Activated CD8-positive, alpha-beta memory T cell treated with anti-CD3 and anti-CD28 coated beads for 36 hours (primary cell): ENCODE results near the gene VRK3. TPM values are rescaled to one million over a fixed set of nuclear protein-coding genes. Genes with fewer than 3 reads are reported as not detected.
"Not testable (repeated sequence)": the region's sequence is repeated elsewhere in the genome, so short reads cannot be mapped to it uniquely, and the experiment has no call there.

Source experiments
- CTCF ChIA-PET: fragments of 350-600 bp; sonication (Branson Sonifier 250); formaldehyde crosslinking; loops from one replicate; lab custom pipeline; 2021; ENCODE audit warnings: antibody characterized with exemption; lab: Charles Lee
- POLR2A ChIA-PET: fragments of 350-600 bp; sonication (Branson Sonifier 250); formaldehyde crosslinking; loops from one replicate; lab custom pipeline; 2021; ENCODE audit warnings: antibody characterized with exemption; lab: Charles Lee
- total RNA-seq, 2 experiments: library from RNA; stranded (reverse); gene quantifications; one replicate each; pipeline ENCODE4 v1.2.3, GENCODE V29; 2021

The VRK3 gene
- total RNA-seq, 2 experiments from 2014 or later = 53.4 to 54.9 TPM

GRCh38 chr19:49973987-49974386 lies 51.2 kb downstream of the VRK3 start:
- POLR2A ChIA-PET = no interaction called here
- CTCF ChIA-PET = no interaction called here

GRCh38 chr19:49972841-49973240 lies 52.3 kb downstream of the VRK3 start:
- ChIA-PET CTCF (no interaction called here), POLR2A (no interaction called here)

- CTCF ChIA-PET = no interaction called here
- POLR2A ChIA-PET = no interaction called here
These were observed 53.2 kb downstream of the VRK3 start for GRCh38 chr19:49971991-49972411.

- CTCF ChIA-PET, POLR2A ChIA-PET: not testable (repeated sequence)
These were observed 55.8 kb downstream of the VRK3 start for GRCh38 chr19:49969355-49969754.

- ChIA-PET POLR2A (no interaction called here), CTCF (no interaction called here)
These were observed 56.8 kb downstream of the VRK3 start for GRCh38 chr19:49968279-49968922.

DNA sequence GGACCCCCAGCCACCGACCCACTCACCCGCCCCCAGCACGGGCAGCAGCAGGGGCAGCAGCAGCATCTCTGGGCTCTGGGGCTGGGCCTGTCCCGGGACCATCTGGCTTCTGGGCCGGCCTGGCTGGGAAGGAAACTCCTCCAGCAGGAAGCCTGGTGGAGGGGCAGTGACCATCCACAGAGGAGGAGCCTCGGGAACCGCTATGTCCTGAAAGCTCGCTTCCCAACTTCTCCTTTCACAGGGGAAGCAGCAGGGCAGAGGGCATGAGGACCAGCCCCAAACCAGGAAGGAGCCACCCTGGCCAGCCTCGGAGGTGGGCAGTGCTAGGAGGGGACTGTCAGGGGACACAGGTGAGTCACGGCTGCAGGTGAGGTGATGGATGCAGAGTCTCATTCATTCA lies 64.2 kb downstream of the VRK3 start, which contains the start of gene SIGLEC11:
Gene SIGLEC11 (minus strand): TSS at position 193 of the 400 bp plus-strand sequence. CDS start 91 bp downstream, at position 102.
- CTCF ChIA-PET, POLR2A ChIA-PET: not testable (repeated sequence)

- POLR2A ChIA-PET, CTCF ChIA-PET: not testable (repeated sequence)
These were observed 65.3 kb downstream of the VRK3 start for GRCh38 chr19:49959892-49960291.

DNA sequence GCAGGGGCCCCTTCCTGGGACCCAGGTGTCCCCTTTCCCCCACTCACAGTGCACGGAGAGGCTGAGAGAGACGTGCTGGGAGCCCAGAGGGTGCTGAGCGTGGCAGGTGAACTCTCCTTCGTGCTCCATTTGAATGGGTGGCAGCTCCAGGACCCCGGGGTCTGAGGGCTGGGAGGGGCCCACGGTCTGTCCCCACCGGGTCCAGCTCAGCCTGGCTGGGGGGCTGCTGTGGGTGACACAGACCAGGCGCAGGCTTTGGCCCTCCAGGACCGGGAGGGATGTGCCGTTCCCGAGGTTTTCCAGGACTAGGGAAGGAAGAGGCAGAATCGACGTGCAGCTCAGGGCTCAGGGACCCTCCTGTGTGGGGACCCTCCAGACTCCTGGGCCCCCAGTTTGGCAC lies 66.6 kb downstream of the VRK3 start:
- POLR2A ChIA-PET, CTCF ChIA-PET: not testable (repeated sequence)

GRCh38 chr19:49958144-49958543 lies 67.0 kb downstream of the VRK3 start:
- CTCF ChIA-PET, POLR2A ChIA-PET: not testable (repeated sequence)

DNA sequence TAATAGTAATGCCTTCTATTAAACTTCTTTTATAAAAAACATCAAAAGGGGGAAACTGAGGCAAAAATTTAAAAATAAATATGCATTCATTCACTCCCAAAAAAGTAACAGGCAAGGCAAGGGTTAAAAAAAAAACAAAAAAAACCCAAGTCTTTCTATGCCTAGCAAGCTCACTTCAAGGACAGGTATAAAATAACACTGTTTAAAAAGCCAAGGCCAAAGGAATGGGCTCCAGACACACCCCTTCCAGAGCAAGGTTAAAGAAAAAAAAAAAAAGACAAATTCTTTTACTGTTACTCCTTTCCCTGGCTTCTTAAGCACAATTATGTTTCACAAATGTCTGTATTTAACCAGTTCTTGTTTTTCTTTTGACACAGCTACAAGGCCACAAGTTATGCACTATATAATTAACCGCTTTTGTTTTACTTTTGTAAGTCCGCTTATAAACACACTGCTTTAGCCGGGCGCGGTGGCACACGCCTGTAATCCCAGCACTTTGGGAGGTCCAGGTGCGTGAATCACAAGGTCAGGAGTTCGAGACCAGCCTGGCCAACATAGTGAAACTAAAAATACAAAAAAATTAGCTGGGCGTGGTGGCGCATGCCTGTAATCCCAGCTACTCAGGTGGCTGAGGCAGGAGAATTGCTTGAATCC lies 67.8 kb downstream of the VRK3 start:
- POLR2A ChIA-PET = no interaction called here
- CTCF ChIA-PET = interaction anchor here (0.6 kb wide), 1 partner anchor 20 kb away, joined by 4 read pairs; no protein-coding TSS in a partner anchor

DNA sequence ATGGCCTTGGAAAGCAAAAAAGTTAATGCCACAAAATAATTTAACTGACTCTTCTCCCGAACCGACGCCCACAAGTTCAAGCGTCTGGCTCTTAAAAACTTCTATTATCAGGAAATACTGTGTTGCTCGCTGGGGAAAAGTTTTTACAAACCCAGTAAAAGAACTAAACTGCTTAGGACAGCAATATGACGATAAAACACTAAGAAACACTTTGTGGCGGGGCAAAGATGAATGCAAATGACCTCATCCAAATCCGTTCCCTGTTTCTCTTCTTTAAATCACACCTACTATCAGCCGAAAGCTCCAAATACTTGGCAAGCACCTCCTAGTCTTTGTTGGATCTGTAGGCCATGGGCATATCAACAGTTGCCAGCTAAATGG lies 69.1 kb downstream of the VRK3 start:
- CTCF ChIA-PET = no interaction called here
- POLR2A ChIA-PET = no interaction called here

- POLR2A ChIA-PET = no interaction called here
These were observed 70.2 kb downstream of the VRK3 start for GRCh38 chr19:49954933-49955332.

DNA sequence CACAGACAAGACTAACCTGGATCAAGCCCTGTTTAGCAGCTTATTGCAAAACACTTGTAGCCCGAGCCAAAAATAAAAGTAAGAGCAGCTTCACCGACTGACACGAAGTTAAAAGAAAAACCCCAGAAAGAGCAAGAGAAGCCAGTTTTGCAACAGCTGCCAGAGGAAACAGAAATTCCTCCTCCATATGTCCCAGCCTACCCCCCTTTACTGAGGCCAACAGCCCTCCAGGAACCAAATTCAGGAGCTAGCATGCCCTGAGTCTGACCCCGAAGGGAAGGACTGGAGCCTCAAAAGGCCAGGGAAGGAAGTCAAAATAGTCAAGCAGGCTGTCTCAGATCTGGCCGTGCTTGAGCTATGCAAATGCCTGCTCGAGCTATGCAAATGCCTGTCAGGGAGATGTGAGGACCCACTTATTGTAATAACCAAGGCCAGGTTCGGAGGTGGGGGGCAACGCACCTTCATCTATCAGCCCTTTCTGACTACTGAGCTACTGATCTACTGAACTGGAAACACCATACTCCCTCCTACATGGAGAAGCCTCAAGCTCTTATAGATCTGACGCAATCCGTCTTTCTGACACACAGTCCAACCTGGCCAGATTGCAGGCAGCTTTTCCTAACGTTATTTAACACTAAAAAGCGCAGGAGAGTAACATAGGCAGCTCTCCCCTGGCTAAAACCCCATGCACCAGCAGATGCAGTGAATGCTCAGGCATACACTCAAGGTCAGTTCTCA lies 70.9 kb downstream of the VRK3 start:
- POLR2A ChIA-PET = no interaction called here
- CTCF ChIA-PET = interaction anchor here (0.9 to 2.6 kb wide), 2 partner anchors 17 to 29 kb away, joined by 5 to 13 read pairs; no protein-coding TSS in a partner anchor

More at GRCh38 chr19:49954933-49955332, 70.2 kb downstream of the VRK3 start:
- CTCF ChIA-PET = interaction anchor here (2.6 kb wide), 1 partner anchor 17 kb away, joined by 13 read pairs; no protein-coding TSS in a partner anchor

GRCh38 chr19:49953416-49953815 lies 71.8 kb downstream of the VRK3 start:
- POLR2A ChIA-PET = no interaction called here
- CTCF ChIA-PET = interaction anchor here (0.9 to 2.6 kb wide), 2 partner anchors 16 to 30 kb away, joined by 5 to 13 read pairs; no protein-coding TSS in a partner anchor

DNA sequence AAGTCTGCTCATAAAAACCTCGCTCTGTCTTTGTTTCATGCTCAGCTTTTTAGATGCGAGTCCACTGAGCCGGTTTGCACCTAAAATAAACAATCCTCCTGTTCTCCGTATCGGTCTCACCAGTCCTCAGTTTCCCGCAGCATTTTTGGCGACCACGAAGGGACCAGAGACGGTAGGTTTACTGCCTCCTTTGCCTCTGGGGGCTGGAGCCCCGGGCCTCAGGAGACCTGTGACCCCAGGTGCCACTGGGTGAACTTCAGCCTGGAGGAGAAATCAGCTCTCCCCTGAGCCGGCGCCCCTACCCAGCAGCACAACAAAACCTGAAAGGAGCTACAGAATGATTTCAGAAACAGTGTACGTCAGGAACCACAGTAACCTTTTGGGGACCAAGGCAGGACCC lies 72.3 kb downstream of the VRK3 start:
- CTCF ChIA-PET = interaction anchor here (2.6 kb wide), 1 partner anchor 15 kb away, joined by 13 read pairs; no protein-coding TSS in a partner anchor
- POLR2A ChIA-PET = no interaction called here

DNA sequence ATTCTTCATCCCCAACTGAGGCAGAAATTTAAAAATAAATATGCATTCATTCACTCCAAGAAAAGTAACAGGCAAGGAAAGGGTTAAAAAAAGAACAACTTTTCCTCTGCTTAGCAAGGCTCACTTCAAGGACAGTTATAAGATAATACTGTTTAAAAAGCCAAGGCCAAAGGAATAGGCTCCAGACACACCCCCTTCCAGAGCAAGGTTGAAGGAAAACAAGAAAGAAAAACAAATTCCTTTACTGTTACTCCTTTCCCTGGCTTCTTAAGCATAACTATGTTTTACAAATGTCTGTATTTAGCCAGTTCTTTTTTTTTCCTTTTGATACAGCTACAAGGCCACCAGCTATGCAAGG lies 72.7 kb downstream of the VRK3 start:
- CTCF ChIA-PET = no interaction called here
- POLR2A ChIA-PET = no interaction called here

GRCh38 chr19:49951806-49952478 lies 73.2 kb downstream of the VRK3 start:
- ChIA-PET POLR2A (no interaction called here), CTCF (no interaction called here)

GRCh38 chr19:49950956-49951526 lies 74.1 kb downstream of the VRK3 start:
- POLR2A ChIA-PET = no interaction called here
- CTCF ChIA-PET = interaction anchor here (0.6 kb wide), 1 partner anchor 15 kb away, joined by 3 read pairs; no protein-coding TSS in a partner anchor

- POLR2A ChIA-PET = no interaction called here
These were observed 74.6 kb downstream of the VRK3 start for GRCh38 chr19:49950590-49950948.

More at GRCh38 chr19:49950590-49950948, 74.6 kb downstream of the VRK3 start:
- CTCF ChIA-PET = interaction anchor here (0.6 kb wide), 1 partner anchor 15 kb away, joined by 3 read pairs; no protein-coding TSS in a partner anchor
